HEK293 (cell line): ENCODE measurements around the gene TMEM132A.

ENCODE experiments used
- GLI4 ChIP-seq: fragments of 450-650 bp; formaldehyde crosslinking; IDR thresholded peaks from 2 replicates; pipeline ENCODE4 v1.5.1; 2016; ENCODE audit warnings: missing biosample characterization, missing genetic modification characterization
- YY1 ChIP-seq: fragments of 450-650 bp; formaldehyde crosslinking; IDR thresholded peaks from 2 replicates; pipeline ENCODE4 v1.5.1; 2018; ENCODE audit warnings: missing biosample characterization, missing genetic modification characterization
- ZNF10 ChIP-seq: fragments of 450-650 bp; formaldehyde crosslinking; IDR thresholded peaks from 2 replicates; pipeline ENCODE4 v1.5.1; 2017; ENCODE audit warnings: missing biosample characterization, missing genetic modification characterization
- ZNF2 ChIP-seq: fragments of 450-650 bp; formaldehyde crosslinking; IDR thresholded peaks from 2 replicates; pipeline ENCODE4 v1.5.1; 2016; ENCODE audit warnings: missing biosample characterization, missing genetic modification characterization
- ZNF211 ChIP-seq: fragments of 450-650 bp; formaldehyde crosslinking; IDR thresholded peaks from 2 replicates; pipeline ENCODE4 v1.5.1; 2016; ENCODE audit warnings: low read depth, missing biosample characterization, missing genetic modification characterization
- ZNF341 ChIP-seq: fragments of 450-650 bp; formaldehyde crosslinking; IDR thresholded peaks from 2 replicates; pipeline ENCODE4; 2016; ENCODE audit warnings: low read depth, missing biosample characterization, missing genetic modification characterization
- ZNF426 ChIP-seq: fragments of 450-650 bp; formaldehyde crosslinking; IDR thresholded peaks from 2 replicates; pipeline ENCODE4 v1.5.1; 2017; ENCODE audit warnings: missing biosample characterization, missing genetic modification characterization, mild to moderate bottlenecking, inconsistent platforms, moderate library complexity
- ZNF433 ChIP-seq: fragments of 450-650 bp; formaldehyde crosslinking; IDR thresholded peaks from 2 replicates; pipeline ENCODE4 v1.5.1; 2016; ENCODE audit warnings: missing biosample characterization, missing genetic modification characterization, low read depth
- ZNF549 ChIP-seq: fragments of 450-650 bp; IDR thresholded peaks from 2 replicates; pipeline ENCODE4 v1.5.1; 2018; ENCODE audit warnings: missing biosample characterization, missing genetic modification characterization, mild to moderate bottlenecking, inconsistent platforms, moderate library complexity
- ZNF660 ChIP-seq: fragments of 450-650 bp; IDR thresholded peaks from 2 replicates; pipeline ENCODE4 v1.5.1; 2018; ENCODE audit warnings: missing biosample characterization, mild to moderate bottlenecking, missing genetic modification characterization
- ZSCAN4 ChIP-seq: fragments of 450-650 bp; formaldehyde crosslinking; IDR thresholded peaks from 2 replicates; pipeline ENCODE4 v1.5.1; 2017; ENCODE audit warnings: missing biosample characterization, missing genetic modification characterization
- ZXDB ChIP-seq: fragments of 450-650 bp; formaldehyde crosslinking; IDR thresholded peaks from 2 replicates; pipeline ENCODE4 v1.5.1; 2016; ENCODE audit warnings: missing biosample characterization, missing genetic modification characterization
- TF ChIP-seq, protein P1 (sequence below): fragments of 450-650 bp; formaldehyde crosslinking; IDR thresholded peaks from 2 replicates; pipeline ENCODE4 v1.5.1; 2016; ENCODE audit warnings: missing biosample characterization, missing genetic modification characterization
- TF ChIP-seq, protein P2 (sequence below): fragments of 450-650 bp; formaldehyde crosslinking; IDR thresholded peaks from 2 replicates; pipeline ENCODE4 v1.5.1; 2016; ENCODE audit warnings: missing biosample characterization, missing genetic modification characterization

- TF ChIP-seq, protein P1, sequence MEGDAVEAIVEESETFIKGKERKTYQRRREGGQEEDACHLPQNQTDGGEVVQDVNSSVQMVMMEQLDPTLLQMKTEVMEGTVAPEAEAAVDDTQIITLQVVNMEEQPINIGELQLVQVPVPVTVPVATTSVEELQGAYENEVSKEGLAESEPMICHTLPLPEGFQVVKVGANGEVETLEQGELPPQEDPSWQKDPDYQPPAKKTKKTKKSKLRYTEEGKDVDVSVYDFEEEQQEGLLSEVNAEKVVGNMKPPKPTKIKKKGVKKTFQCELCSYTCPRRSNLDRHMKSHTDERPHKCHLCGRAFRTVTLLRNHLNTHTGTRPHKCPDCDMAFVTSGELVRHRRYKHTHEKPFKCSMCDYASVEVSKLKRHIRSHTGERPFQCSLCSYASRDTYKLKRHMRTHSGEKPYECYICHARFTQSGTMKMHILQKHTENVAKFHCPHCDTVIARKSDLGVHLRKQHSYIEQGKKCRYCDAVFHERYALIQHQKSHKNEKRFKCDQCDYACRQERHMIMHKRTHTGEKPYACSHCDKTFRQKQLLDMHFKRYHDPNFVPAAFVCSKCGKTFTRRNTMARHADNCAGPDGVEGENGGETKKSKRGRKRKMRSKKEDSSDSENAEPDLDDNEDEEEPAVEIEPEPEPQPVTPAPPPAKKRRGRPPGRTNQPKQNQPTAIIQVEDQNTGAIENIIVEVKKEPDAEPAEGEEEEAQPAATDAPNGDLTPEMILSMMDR (tag by site-specific recombination): no peak
- TF ChIP-seq ZNF549 (tag by site-specific recombination) (no peak), YY1 (tag by site-specific recombination) (no peak), ZNF10 (tag by site-specific recombination) (no peak), ZNF341 (no peak), ZNF433 (tag by site-specific recombination) (no peak), ZNF211 (tag by site-specific recombination) (no peak), ZXDB (tag by site-specific recombination) (no peak), ZNF660 (tag by site-specific recombination) (no peak), ZNF426 (tag by site-specific recombination) (no peak), ZNF2 (tag by site-specific recombination) (no peak), ZSCAN4 (tag by site-specific recombination) (no peak), GLI4 (no peak)
- TF ChIP-seq, protein P2, sequence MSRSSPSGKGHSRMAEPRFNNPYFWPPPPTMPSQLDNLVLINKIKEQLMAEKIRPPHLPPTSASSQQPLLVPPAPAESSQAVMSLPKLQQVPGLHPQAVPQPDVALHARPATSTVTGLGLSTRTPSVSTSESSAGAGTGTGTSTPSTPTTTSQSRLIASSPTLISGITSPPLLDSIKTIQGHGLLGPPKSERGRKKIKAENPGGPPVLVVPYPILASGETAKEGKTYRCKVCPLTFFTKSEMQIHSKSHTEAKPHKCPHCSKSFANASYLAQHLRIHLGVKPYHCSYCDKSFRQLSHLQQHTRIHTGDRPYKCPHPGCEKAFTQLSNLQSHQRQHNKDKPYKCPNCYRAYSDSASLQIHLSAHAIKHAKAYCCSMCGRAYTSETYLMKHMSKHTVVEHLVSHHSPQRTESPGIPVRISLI (tag by site-specific recombination): no peak
Observed at GRCh38 chr11:60908803-60909202, 15.5 kb upstream of the TMEM132A start.
